Smooth muscle cell (in vitro differentiated cells): ENCODE data around the gene RCSD1. TPM values are rescaled to one million over a fixed set of nuclear protein-coding genes. Genes with fewer than 3 reads are reported as not detected.
A peak's percentile ranks its signal among the peaks of the same experiment; 100 is the strongest.

ENCODE experiments used
- DNase-seq: peaks from one replicate; lab custom pipeline; 2025; ENCODE audit not compliant: unreplicated experiment; lab: John Stamatoyannopoulos, UW
- H2AFZ ChIP-seq: fragments of 200-600 bp; sonication (generic); 2 replicates; pipeline ENCODE4 v1.6.0; 2016; ENCODE audit warnings: antibody characterized with exemption, low read depth, mild to moderate bottlenecking
- H3F3A ChIP-seq: fragments of 200-600 bp; sonication (generic); 2 replicates; pipeline ENCODE4 v1.6.0; 2017; ENCODE audit warnings: antibody characterized with exemption, low read depth
- H3K27ac ChIP-seq: fragments of 200-600 bp; sonication (generic); 2 replicates; pipeline ENCODE4 v1.5.1; 2016; ENCODE audit warnings: low read depth, mild to moderate bottlenecking
- H3K27me3 ChIP-seq: fragments of 200-600 bp; sonication (generic); 2 replicates; pipeline ENCODE4 v1.6.1; 2016; ENCODE audit warnings: low read depth, mild to moderate bottlenecking
- H3K36me3 ChIP-seq: fragments of 200-600 bp; sonication (generic); 2 replicates; pipeline ENCODE4 v1.5.1; 2016; ENCODE audit warnings: low read depth
- H3K4me1 ChIP-seq: fragments of 200-600 bp; sonication (generic); 2 replicates; pipeline ENCODE4 v1.5.1; 2016; ENCODE audit warnings: low read depth
- H3K4me2 ChIP-seq: fragments of 200-600 bp; sonication (generic); 2 replicates; pipeline ENCODE4 v1.6.0; 2016; ENCODE audit warnings: mild to moderate bottlenecking
- H3K4me3 ChIP-seq: fragments of 200-600 bp; sonication (generic); 2 replicates; pipeline ENCODE4 v1.5.1; 2016; ENCODE audit warnings: mild to moderate bottlenecking
- H3K79me2 ChIP-seq: fragments of 200-600 bp; sonication (generic); 2 replicates; pipeline ENCODE4 v1.6.0; 2016; ENCODE audit warnings: low read depth, mild to moderate bottlenecking
- H3K9ac ChIP-seq: fragments of 200-600 bp; sonication (generic); 2 replicates; pipeline ENCODE4 v1.6.0; 2016; ENCODE audit warnings: low read depth
- H3K9me3 ChIP-seq: fragments of 200-600 bp; sonication (generic); replicated peaks from 2 replicates; pipeline ENCODE4 v1.5.1; 2016; ENCODE audit warnings: low read depth
- H4K20me1 ChIP-seq: fragments of 200-600 bp; sonication (generic); 2 replicates; pipeline ENCODE4 v1.6.0; 2016; ENCODE audit warnings: low read depth
- CTCF ChIP-seq: fragments of 200-600 bp; sonication (generic); IDR thresholded peaks from 2 replicates; pipeline ENCODE4 v1.5.1; 2017; ENCODE audit warnings: borderline replicate concordance, mild to moderate bottlenecking, antibody characterized with exemption; ENCODE audit not compliant: insufficient read depth, poor library complexity, severe bottlenecking
- WGBS: methylation state at CpG from one replicate; pipeline ENCODE4 v1.1.7; 2016; ENCODE audit warnings: low lambda C conversion rate; 5-methylcytosine and 5-hydroxymethylcytosine counted together
- polyA plus RNA-seq: library from polyadenylated mRNA; unstranded; fragments of >200 nt; fragmentation: Nextera tagmentation; extraction: Ambion mirVana; gene quantifications from 2 replicates; pipeline ENCODE4 v1.2.1, GENCODE V29; 2016
- total RNA-seq: library from RNA; depleted of rRNA; stranded (reverse); fragments of >200 nt; gene quantifications from 2 replicates; pipeline ENCODE4 v1.2.3, GENCODE V29; 2014

Gene RCSD1
- total and polyA plus RNA-seq, 2 experiments from 2014 or later = 0.40 TPM; not detected in 1

DNA sequence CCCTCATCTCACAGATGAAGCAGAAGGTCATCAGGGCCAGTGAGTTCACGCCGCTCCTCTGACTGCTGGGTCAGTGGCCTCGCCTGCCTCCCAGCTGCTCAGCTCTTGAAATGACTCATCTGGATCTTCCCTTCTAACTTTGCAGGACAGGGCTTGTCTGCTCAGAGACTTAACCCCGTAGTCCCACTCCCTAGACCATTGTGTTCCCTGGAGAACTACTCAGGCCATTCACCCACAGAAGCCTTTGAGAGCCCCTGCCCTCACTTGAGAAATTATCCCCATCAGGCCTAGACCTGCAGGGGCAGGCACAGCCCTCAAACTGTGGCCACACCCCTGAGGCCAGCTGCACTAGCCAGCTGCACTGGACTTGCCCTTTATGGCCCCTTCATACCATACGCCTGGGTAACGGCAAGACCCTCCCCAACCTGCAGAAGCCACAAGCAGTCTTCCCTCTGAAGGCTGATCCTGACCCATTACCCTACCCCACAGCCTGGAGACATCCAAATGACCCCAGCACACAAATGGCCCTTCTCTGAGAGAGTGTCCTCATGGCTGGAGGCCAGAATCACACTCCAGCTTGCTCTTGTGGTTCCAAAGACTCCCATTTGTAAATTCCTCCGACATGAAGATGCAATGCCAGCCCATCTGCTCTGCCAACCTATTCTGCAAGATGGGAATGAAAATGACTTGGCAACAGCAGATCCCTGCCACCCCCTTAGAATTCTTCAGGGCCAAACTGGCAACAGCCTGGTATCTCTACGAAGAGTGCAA lies 33.2 kb downstream of the RCSD1 start:
- Histone ChIP-seq H3K9ac (no peak overlapping the region), H3K4me2 (peak overlapping the region; percentile 55), H2AFZ (no peak overlapping the region)

GRCh38 chr1:167665469-167665868 lies 35.4 kb downstream of the RCSD1 start:
- H3K4me1 ChIP-seq = no peaks in the 10 kb centered on the region
- peak overlapping the region; percentile 45 for H3K27ac ChIP-seq
- no peaks in the 10 kb centered on the region for H4K20me1 ChIP-seq
- no peak overlapping the region for H3K4me3 ChIP-seq
- H3K9ac ChIP-seq = no peak overlapping the region
- no peak for TF ChIP-seq CTCF
- H3K36me3 ChIP-seq = no peaks in the 10 kb centered on the region
- H3K4me2 ChIP-seq = no peak overlapping the region
- 88% methylated on average over 4 of the region's 4 CpGs for WGBS
- no peaks in the 10 kb centered on the region for H3K27me3 ChIP-seq
- H3K9me3 ChIP-seq = no peaks in the 10 kb centered on the region
- H2AFZ ChIP-seq = no peak overlapping the region
- H3F3A ChIP-seq = no peaks in the 10 kb centered on the region
- no peak for DNase-seq
- no peaks in the 10 kb centered on the region for H3K79me2 ChIP-seq

More for the DNA sequence above, 33.2 kb downstream of the RCSD1 start:
- H3K9me3 ChIP-seq = no peaks in the 10 kb centered on the region
- no peaks in the 10 kb centered on the region for H3K79me2 ChIP-seq
- H4K20me1 ChIP-seq = no peaks in the 10 kb centered on the region
- 36% methylated on average over 8 of the region's 8 CpGs for WGBS
- H3K4me1 ChIP-seq = no peaks in the 10 kb centered on the region
- H3K36me3 ChIP-seq = no peaks in the 10 kb centered on the region
- H3F3A ChIP-seq = no peaks in the 10 kb centered on the region
- peak overlapping the region; percentile 16 for H3K27ac ChIP-seq
- no peaks in the 10 kb centered on the region for H3K27me3 ChIP-seq
- DNase-seq = no peak
- no peak for TF ChIP-seq CTCF
- H3K4me3 ChIP-seq = no peak overlapping the region

DNA sequence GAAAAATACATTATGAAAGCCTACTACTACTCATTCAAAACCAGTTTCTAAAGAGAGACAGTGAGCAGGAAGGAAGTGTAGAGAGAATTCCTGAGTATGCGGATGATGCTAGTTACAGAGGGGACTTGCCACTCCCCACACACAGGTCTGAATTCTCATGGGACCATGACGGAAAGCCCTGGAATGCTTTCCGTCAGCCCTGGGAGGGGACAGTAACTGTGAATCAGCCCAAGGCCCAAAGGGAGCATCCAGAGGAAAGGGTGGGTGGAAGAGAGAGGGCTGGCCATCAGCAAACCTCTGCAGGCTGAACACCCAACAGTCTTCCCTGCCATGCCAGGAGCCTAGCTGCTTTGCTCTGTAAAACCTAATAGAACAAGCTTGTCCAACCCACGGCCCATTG lies 36.4 kb downstream of the RCSD1 start:
- Histone ChIP-seq H4K20me1 (no peaks in the 10 kb centered on the region), H2AFZ (peak overlapping the region; percentile 68), H3K9ac (peak overlapping the region; percentile 13), H3K36me3 (no peaks in the 10 kb centered on the region), H3K4me1 (no peaks in the 10 kb centered on the region), H3F3A (no peaks in the 10 kb centered on the region), H3K79me2 (no peaks in the 10 kb centered on the region), H3K4me2 (no peak overlapping the region), H3K27ac (peak overlapping the region; percentile 45), H3K4me3 (no peak overlapping the region), H3K27me3 (no peaks in the 10 kb centered on the region), H3K9me3 (no peaks in the 10 kb centered on the region)
- WGBS = 52% methylated on average over 4 of the region's 4 CpGs
- DNase-seq = no peak
- no peak for TF ChIP-seq CTCF

DNA sequence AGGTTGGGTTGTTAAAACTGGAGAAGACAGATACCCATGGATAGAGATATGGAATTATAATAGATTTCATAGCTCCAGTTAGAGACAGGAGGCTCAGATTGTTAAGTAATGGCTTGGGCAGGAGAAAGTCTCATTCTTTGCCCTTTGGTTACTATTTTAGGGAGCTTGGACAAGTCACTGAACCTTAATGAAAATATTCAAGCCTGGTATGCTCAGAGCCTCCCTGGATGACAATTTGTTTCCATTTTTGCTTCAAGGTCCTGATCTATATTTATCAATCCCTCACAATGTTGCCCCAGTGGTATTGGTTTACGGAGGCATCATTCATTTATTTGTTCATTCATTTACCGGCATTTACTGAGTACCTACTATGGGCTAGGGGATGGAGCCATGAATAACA lies 37.5 kb downstream of the RCSD1 start:
- no peaks in the 10 kb centered on the region for H4K20me1 ChIP-seq
- no peaks in the 10 kb centered on the region for H3K9me3 ChIP-seq
- H3K27ac ChIP-seq = no peak overlapping the region
- H3F3A ChIP-seq = no peaks in the 10 kb centered on the region
- WGBS = 98% methylated on average over 2 of the region's 2 CpGs
- H3K4me3 ChIP-seq = no peak overlapping the region
- no peak overlapping the region for H3K4me2 ChIP-seq
- H3K36me3 ChIP-seq = no peaks in the 10 kb centered on the region
- no peak overlapping the region for H3K9ac ChIP-seq
- H3K79me2 ChIP-seq = no peaks in the 10 kb centered on the region
- no peak for DNase-seq
- H3K27me3 ChIP-seq = no peaks in the 10 kb centered on the region
- TF ChIP-seq CTCF = no peak
- H2AFZ ChIP-seq = no peak overlapping the region
- no peaks in the 10 kb centered on the region for H3K4me1 ChIP-seq
